ACC112 (cell line): Measurements from ENCODE around the gene BLM.

Experiments
- H2AFZ ChIP-seq: fragments of 200-600 bp; sonication (generic); one replicate; pipeline ENCODE4 v1.6.0; 2017; ENCODE audit warnings: antibody characterized with exemption, low read length; ENCODE audit not compliant: unreplicated experiment
- H3K27ac ChIP-seq: fragments of 200-600 bp; sonication (generic); 2 replicates; pipeline ENCODE4 v1.5.1; 2014; ENCODE audit warnings: low read depth, mild to moderate bottlenecking, antibody characterized with exemption, low read length, moderate library complexity
- H3K27me3 ChIP-seq: fragments of 200-600 bp; sonication (generic); 2 replicates; pipeline ENCODE4 v1.6.1; 2014; ENCODE audit warnings: mild to moderate bottlenecking, antibody characterized with exemption, low read length, moderate library complexity, mixed read lengths; ENCODE audit not compliant: insufficient read depth
- H3K36me3 ChIP-seq: fragments of 200-600 bp; sonication (generic); 2 replicates; pipeline ENCODE4 v1.6.1; 2016; ENCODE audit warnings: mild to moderate bottlenecking, antibody characterized with exemption, low read length, moderate library complexity, mixed read lengths; ENCODE audit not compliant: insufficient read depth
- H3K4me1 ChIP-seq: fragments of 200-600 bp; sonication (generic); one replicate; pipeline ENCODE4 v1.6.1; 2016; ENCODE audit warnings: low read length, mixed read lengths; ENCODE audit not compliant: insufficient read depth, unreplicated experiment, control insufficient read depth
- H3K4me3 ChIP-seq: fragments of 200-600 bp; sonication (generic); 2 replicates; pipeline ENCODE4 v1.5.1; 2014; ENCODE audit warnings: mild to moderate bottlenecking, low read depth, low read length
- H3K79me2 ChIP-seq: fragments of 200-600 bp; sonication (generic); one replicate; pipeline ENCODE4 v1.6.0; 2016; ENCODE audit warnings: low read length; ENCODE audit not compliant: control insufficient read depth, unreplicated experiment, insufficient read depth

The BLM gene

GRCh38 chr15:90708516-90708915 lies 8.6 kb upstream of the BLM start:
- no peaks in the 10 kb centered on the region for H3K36me3 ChIP-seq

GRCh38 chr15:90709278-90709677 lies 7.9 kb upstream of the BLM start:
- Histone ChIP-seq H3K4me1 (no peaks in the 10 kb centered on the region), H3K27me3 (no peaks in the 10 kb centered on the region), H2AFZ (no peak overlapping the region), H3K4me3 (no peak overlapping the region), H3K27ac (no peak overlapping the region), H3K79me2 (no peaks in the 10 kb centered on the region), H3K36me3 (no peaks in the 10 kb centered on the region)

More at GRCh38 chr15:90708516-90708915, 8.6 kb upstream of the BLM start:
- no peaks in the 10 kb centered on the region for H3K79me2 ChIP-seq
- H3K4me1 ChIP-seq: no peaks in the 10 kb centered on the region
- H3K27ac ChIP-seq: no peak overlapping the region
- H2AFZ ChIP-seq: no peak overlapping the region
- no peaks in the 10 kb centered on the region for H3K27me3 ChIP-seq
- H3K4me3 ChIP-seq: no peak overlapping the region

- Histone ChIP-seq H2AFZ (no peak overlapping the region), H3K27me3 (no peaks in the 10 kb centered on the region), H3K79me2 (no peaks in the 10 kb centered on the region), H3K4me1 (no peaks in the 10 kb centered on the region), H3K36me3 (no peaks in the 10 kb centered on the region), H3K4me3 (no peak overlapping the region), H3K27ac (no peak overlapping the region)
Observed at GRCh38 chr15:90710436-90711027, 6.6 kb upstream of the BLM start.

GRCh38 chr15:90711418-90711824 lies 5.7 kb upstream of the BLM start:
- Histone ChIP-seq H3K79me2 (no peaks in the 10 kb centered on the region), H2AFZ (no peak overlapping the region), H3K27me3 (no peaks in the 10 kb centered on the region), H3K4me1 (no peaks in the 10 kb centered on the region), H3K4me3 (no peak overlapping the region), H3K36me3 (no peaks in the 10 kb centered on the region), H3K27ac (no peak overlapping the region)

DNA sequence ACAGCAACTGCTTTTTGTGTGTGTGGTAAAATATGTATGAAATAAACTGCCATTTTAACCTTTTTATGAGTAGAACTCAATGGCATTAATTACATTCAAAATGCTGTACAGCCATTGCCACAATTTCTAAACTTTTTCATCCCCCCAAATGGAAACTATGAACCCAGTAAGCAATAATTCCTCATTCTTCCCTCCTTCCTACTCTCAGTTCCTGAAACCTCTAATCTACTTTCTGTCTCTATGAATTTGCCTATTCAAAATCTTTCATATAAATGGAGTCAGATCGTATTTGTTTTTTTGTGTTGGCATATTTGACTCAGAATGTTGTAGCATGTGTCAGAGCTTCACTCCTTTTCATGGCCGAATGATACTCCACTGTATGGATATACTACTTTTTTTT lies 5.3 kb upstream of the BLM start:
- H3K27ac ChIP-seq: no peak overlapping the region
- no peaks in the 10 kb centered on the region for H3K4me1 ChIP-seq
- H3K27me3 ChIP-seq: no peaks in the 10 kb centered on the region
- H3K79me2 ChIP-seq: no peaks in the 10 kb centered on the region
- no peaks in the 10 kb centered on the region for H3K36me3 ChIP-seq
- H2AFZ ChIP-seq: no peak overlapping the region
- no peak overlapping the region for H3K4me3 ChIP-seq

DNA sequence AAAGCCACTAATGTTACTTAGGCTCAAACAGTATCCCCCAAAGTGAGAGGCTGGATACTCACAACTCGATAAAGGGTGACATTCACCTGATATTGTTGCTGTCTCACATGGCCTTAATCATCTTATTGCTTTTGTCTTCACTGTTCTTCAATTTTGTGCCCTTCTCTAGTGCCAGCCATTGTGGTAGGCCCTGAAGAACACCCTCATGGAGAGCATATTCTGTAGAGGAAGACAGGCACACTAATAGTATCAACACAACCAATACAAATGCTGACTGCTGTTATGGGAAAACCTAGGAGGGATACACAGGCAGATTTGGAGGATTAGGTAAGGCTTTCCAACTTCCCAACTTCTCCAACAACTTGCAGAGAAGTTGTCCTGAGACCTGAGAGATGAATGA lies 4.1 kb upstream of the BLM start:
- no peak overlapping the region for H2AFZ ChIP-seq
- no peaks in the 10 kb centered on the region for H3K27me3 ChIP-seq
- peaks cover under 1% of the 10 kb centered on the region for H3K4me1 ChIP-seq
- H3K27ac ChIP-seq: no peak overlapping the region
- H3K4me3 ChIP-seq: no peak overlapping the region
- no peaks in the 10 kb centered on the region for H3K36me3 ChIP-seq
- H3K79me2 ChIP-seq: peaks cover 1% of the 10 kb centered on the region

- H2AFZ ChIP-seq: peak overlapping the region; percentile 99
- H3K4me1 ChIP-seq: peaks cover 7% of the 10 kb centered on the region
- peak overlapping the region; percentile 78 for H3K27ac ChIP-seq
- H3K4me3 ChIP-seq: peak overlapping the region; percentile 93
- no peaks in the 10 kb centered on the region for H3K36me3 ChIP-seq
- H3K79me2 ChIP-seq: peaks cover 9% of the 10 kb centered on the region
- no peaks in the 10 kb centered on the region for H3K27me3 ChIP-seq
Observed at GRCh38 chr15:90716317-90716975, 700 bp upstream of the BLM start.

GRCh38 chr15:90718232-90718631 lies 1.1 kb downstream of the BLM start:
- Histone ChIP-seq H2AFZ (no peak overlapping the region), H3K4me3 (peak overlapping the region; percentile 93), H3K27ac (no peak overlapping the region), H3K27me3 (no peaks in the 10 kb centered on the region), H3K4me1 (peaks cover 7% of the 10 kb centered on the region), H3K36me3 (no peaks in the 10 kb centered on the region), H3K79me2 (peaks cover 9% of the 10 kb centered on the region)

- H3K4me3 ChIP-seq: no peak overlapping the region
- no peak overlapping the region for H3K27ac ChIP-seq
- no peaks in the 10 kb centered on the region for H3K36me3 ChIP-seq
- no peaks in the 10 kb centered on the region for H3K27me3 ChIP-seq
- H3K79me2 ChIP-seq: peaks cover 9% of the 10 kb centered on the region
- H3K4me1 ChIP-seq: peaks cover 7% of the 10 kb centered on the region
- H2AFZ ChIP-seq: peak overlapping the region; percentile 7
Observed at GRCh38 chr15:90720131-90720530, 3.0 kb downstream of the BLM start.

GRCh38 chr15:90729261-90729660 lies 12.1 kb downstream of the BLM start:
- Histone ChIP-seq H3K27ac (no peak overlapping the region), H3K36me3 (peaks cover 13% of the 10 kb centered on the region), H2AFZ (no peak overlapping the region), H3K4me3 (no peak overlapping the region), H3K79me2 (peaks cover 7% of the 10 kb centered on the region), H3K27me3 (no peaks in the 10 kb centered on the region), H3K4me1 (no peaks in the 10 kb centered on the region)

- Histone ChIP-seq H3K4me1 (no peaks in the 10 kb centered on the region), H2AFZ (no peak overlapping the region), H3K27ac (no peak overlapping the region), H3K4me3 (no peak overlapping the region), H3K27me3 (no peaks in the 10 kb centered on the region), H3K79me2 (peaks cover 7% of the 10 kb centered on the region), H3K36me3 (peaks cover 16% of the 10 kb centered on the region)
Observed at GRCh38 chr15:90730290-90730689, 13.1 kb downstream of the BLM start.
